ENCODE measurements around the gene GAB3.

- TF ChIP-seq, protein P1, sequence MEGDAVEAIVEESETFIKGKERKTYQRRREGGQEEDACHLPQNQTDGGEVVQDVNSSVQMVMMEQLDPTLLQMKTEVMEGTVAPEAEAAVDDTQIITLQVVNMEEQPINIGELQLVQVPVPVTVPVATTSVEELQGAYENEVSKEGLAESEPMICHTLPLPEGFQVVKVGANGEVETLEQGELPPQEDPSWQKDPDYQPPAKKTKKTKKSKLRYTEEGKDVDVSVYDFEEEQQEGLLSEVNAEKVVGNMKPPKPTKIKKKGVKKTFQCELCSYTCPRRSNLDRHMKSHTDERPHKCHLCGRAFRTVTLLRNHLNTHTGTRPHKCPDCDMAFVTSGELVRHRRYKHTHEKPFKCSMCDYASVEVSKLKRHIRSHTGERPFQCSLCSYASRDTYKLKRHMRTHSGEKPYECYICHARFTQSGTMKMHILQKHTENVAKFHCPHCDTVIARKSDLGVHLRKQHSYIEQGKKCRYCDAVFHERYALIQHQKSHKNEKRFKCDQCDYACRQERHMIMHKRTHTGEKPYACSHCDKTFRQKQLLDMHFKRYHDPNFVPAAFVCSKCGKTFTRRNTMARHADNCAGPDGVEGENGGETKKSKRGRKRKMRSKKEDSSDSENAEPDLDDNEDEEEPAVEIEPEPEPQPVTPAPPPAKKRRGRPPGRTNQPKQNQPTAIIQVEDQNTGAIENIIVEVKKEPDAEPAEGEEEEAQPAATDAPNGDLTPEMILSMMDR (IDR thresholded peaks at IDR 0.05; ENCODE audit: borderline replicate concordance, extremely low read depth, low read length, poor library complexity, severe bottlenecking), result no peak
- TF ChIP-seq EZH2 (IDR thresholded peaks at IDR 0.05; ENCODE audit: borderline replicate concordance, low read depth, low read length, severe bottlenecking), result no peak
Observed at GRCh38 chrX:154657226-154657805, 93.6 kb downstream of the GAB3 start.
